Stimulated activated CD8-positive, alpha-beta memory T cell treated with anti-CD3 and anti-CD28 coated beads, Interleukin-15, amount 100 ng/mL, for 1 hour (primary cell): ENCODE measurements around the gene TGM2.

Experiments
- DNase-seq: peaks from one replicate; pipeline ENCODE4 v3.0.0-alpha.2; 2020; ENCODE audit warnings: low read depth

Gene TGM2

DNA sequence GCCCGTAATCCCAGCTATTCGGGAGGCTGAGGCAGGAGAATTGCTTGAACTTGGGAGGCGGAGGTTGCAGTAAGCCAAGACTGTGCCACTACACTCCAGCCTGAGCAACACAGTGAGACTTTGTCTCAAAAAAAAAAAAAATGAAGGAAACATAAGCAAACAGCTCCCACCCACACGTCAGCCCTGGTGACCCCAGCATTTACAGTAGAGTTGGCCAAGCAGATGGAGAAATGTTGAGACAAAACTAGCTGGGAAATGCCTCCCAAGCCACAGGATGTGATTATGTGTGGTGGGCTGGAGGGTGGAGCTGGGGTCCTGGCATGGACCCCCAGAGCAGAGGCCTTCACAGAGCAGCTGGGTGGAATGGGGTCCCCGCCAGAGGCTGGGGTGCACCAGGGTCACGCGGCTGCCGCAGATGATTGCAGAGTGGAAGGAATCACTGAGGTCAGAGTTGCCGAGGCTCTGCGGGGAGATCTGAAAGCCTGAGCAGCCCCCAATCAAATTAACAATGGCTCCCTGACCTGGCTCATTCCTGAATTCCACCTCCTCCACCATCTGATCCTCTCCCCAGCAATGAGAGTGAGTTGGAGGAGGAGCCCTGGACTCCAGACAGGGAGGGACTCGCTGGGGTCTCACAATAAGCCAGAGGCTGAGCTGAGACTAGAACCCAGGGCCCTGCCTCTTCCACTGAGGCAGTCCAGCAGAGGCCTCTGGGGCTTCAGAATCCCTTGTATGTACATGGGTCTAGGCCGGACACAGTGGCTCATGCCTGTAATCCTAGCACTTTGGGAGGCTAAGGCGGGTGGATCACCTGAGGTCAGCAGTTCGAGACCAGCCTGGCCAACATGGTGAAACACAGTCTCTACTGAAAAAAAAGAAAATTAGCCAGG is 34.7 kb upstream of the TGM2 start:
- DNase-seq: no peak

DNA sequence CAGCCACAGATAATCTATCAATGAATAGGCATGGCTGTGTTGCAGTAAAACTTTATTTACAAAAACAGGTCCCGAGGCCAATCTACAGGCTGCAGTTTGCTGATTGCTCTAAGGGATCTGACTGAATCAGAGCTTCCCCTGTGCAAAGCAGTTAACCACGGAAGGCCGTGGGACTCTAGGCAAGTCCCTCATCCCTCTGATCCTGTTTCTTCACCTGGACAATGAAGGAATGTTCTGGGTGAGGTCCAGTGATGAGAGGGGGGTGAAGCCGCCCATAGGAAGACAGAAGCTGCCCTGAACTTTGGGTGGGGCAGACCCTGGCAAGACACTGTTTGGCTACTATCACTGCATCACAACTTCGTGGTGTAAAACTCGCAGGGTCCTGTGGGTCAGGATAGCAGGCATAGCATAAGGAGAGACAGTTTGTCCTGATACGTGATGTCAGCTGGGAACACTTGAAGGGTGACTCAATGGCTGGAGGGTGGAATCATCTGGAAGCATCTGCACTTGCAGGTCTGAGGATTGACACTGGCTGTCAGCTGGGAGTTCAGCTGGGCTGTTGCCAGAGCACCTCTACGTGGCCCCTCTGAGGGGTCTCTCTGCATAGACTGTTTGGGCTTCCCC is 33.3 kb upstream of the TGM2 start:
- DNase-seq: no peak

DNA sequence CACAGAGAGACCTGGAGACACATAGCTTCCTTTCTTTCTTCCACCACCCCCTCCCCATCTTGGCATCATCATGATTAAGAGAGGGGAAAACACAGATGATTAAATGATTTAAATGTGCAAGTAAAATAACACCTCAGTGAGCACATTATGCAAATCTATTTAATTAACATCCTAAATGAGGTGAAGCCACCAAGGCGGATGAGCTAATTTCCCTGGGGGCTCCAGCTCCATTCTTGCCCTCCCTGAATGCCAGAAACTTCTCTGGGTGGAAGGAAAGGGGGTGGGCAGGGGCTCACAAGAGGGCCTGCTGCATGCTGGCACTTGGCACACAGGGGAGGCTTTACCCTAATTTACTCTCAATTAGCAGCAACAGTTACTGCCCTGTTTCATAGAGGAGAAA is 32.5 kb upstream of the TGM2 start:
- no peak for DNase-seq

DNA sequence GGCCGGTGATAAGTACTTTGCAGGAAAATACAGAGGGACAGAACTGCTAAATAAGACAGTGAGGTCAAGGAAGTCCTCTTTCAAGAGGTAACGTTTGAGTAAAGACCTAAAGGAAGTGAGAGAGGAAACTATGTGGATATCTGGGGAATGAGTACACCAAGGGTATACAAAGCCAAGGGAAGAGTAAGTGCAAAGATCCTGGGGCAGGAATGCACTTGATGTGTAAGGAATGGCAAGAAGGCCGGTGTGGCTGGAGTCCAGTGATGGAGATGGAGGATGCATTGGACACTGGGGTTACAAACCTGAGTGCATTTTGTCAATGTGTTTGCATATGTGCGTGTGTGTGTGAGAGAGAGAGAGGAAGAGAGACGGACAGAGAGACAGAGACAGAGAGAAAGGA is 32.1 kb upstream of the TGM2 start:
- DNase-seq: no peak

DNA sequence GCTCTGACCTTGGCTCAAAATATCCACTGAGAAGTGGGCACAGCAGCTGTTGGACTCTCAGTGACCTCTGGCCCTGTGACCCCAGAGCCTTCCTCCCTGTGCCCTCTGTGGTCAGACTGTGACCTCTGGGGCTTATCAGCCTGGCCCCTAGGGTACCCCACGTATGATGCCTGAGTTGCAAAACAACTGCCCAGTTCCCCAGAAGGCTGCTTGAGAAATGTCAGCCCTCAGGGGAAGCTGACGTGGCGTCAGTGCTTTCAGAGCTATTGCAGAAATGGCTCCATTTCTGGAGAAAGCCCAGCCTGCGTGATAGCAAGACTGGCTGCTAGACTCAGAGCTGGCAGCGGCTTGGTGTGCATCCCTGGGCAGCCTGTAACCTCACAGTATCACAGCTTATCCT is 31.5 kb upstream of the TGM2 start:
- DNase-seq: no peak

DNA sequence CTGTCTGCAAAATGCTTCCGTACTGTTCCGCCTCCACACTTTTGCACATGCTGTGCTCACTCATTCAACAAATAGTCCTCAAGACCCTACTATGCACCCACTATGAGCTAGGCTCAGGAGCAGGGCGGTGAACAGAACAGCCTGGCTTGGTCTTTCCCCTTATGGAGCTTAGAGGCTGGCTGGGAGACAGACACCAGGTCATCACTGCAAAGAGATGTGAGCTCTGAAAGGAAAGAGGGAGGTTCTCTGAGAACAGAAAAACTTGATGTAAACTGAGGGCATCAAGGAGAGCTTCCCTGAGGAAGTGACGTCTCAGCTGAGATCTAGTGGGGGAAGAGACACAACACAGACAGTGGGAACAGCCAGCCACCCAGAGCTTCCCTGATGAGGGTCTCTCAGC is 31.0 kb upstream of the TGM2 start:
- DNase-seq: no peak

DNA sequence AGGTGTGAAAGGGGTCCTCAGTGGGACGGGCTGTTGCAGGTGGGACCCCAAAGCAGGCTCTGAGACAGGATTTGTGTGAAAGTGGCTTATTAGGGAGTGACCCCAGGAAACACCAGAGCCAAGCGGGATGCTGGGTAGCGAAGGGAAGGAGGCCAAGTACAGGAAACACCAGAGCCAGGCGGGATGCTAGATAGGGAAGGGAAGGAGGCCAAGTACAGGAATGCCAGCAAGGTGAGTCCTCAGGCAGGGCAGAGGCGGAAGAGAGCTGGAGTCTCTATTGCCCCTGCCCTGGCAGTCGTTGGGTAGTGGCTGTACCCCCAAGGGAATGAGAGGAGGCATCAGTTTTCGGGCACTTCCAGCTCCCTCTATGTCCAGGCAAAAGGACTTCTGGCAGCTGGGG is 30.5 kb upstream of the TGM2 start:
- DNase-seq: no peak

DNA sequence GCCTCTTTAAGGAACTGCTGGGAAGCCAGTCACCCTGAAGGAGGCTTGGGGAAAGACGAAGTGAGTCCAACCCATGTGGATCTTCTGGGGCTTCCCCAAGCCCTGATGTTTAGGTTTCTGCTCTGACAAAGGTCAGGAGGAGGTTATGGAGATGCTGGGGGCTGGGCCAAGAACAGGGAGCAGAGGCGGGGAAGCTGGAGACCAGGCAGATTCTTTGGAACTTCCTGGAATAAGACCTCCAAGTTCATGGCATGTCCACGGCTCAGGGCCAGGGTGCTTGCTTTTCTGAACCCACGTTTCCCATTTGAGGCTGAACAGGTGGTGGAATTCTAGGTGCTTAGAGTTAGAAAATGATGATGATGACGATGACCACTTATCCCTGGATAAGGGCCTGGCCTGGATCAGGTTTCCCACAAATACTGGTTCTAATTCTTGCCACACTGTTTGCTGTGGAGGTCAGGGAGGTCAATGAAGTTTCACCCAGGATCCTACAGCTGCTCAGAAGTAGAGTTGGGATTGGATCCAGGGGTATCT is 30.0 kb upstream of the TGM2 start:
- no peak for DNase-seq

DNA sequence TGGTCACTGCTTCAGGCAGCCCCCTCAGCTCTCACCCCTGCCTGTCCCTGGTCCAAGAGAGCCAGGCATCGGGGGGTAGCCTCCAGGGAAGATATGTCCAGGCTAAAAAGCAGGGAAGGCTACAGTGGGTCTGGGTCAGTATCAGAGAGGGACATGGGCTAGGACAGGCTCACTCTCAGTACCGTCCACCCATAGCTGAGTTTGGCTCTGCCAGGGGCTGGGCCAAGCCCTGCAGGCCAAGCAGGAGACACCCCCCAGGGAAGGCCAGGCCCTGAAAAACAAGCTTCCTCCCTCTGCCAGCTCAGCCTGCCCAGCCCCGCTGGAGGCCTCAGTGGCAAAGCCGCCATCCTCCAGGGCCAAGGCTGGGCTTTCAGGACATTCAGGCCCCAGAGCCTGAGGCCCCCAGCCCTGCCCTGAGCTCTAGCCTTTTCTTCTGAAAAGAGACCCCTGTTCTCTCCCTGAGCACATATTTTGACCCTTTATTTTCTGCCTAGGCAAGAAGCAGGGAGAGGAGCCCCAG is 28.6 kb upstream of the TGM2 start:
- DNase-seq: no peak

DNA sequence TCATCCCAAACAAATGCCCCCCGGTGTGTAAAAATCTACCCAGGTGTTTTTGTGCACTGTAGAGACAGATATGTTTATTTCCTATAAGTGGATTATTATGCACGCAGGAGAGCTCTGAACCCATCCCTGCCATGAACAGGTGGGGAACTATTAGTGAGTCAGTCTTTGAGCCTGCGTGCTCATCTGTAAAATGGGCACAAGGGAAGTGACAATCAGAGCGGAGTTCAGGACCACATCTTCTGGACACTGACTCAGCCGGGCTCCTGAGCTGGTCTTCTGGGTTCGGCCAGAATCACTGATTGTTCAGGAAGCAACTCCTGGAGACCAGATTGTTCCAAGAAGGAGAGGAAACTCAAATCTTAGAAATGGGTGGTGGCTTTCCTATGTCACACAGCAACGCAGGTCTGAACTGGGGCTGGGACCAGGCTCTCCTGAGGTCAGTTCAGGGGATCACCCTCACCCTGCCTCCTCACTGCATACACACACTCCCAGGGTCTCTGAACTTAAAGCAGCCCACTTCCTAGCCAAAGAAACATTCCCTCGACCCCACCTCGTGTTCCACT is 27.3 kb upstream of the TGM2 start:
- no peak for DNase-seq

DNA sequence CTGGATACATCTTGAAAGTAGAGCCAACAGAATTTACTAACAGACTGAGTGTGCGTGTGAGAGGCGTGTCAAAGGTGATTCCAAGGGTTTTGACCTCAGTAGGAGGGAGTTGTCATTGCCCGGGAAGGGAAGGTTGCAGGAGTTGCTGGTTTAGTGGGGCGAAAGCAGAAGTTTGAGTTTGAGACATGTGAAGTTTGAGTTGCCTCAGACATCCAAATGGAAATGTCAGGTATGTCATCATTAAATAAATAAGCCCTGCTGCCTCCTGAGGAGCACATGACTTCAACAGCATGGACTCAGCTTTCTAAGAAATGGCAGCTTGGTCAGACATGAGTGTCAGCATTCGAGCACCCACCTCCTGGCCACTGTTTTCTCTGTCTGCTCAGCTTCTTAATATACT is 26.6 kb upstream of the TGM2 start:
- no peak for DNase-seq

DNA sequence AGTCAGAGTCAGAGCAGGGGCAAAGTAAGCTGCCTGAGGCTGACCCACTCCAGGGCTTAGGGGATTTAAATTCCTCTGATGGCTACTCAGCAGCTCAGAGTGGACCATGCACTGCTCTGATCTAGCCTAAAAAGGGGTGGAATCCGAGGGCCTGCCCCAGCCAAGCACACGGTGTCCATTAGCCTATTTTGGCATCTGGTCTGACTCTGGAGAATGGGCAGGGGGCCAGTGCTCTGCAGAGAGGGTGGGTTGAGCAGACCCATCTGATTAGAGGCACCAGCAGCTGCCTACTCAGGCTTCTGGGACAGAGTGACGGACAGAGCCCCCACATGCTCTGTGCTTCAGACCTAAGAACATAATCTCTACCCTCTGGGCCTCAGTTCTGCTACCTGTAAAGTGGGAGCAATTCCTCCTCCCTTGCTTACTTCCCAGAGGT is 25.9 kb upstream of the TGM2 start:
- no peak for DNase-seq

DNA sequence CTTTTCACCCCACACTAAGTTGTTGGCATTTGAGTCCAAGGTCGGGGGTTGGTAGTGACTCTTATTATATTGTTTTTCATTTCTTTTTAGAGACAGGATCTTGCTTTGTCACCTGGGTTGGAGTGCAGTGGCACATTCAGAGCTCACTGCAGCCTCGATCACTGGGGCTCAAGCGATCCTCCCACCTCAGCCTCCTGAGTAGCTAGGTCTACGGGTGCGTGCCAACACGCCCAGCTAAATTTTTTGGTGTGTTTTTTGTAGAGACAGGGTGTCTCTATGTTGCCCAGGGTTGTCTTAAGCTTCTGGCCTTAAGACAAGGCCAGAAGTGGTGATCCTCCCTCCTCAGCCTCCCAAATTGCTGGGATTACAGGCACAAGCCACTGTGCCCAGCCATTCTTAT is 25.1 kb upstream of the TGM2 start:
- DNase-seq: no peak

DNA sequence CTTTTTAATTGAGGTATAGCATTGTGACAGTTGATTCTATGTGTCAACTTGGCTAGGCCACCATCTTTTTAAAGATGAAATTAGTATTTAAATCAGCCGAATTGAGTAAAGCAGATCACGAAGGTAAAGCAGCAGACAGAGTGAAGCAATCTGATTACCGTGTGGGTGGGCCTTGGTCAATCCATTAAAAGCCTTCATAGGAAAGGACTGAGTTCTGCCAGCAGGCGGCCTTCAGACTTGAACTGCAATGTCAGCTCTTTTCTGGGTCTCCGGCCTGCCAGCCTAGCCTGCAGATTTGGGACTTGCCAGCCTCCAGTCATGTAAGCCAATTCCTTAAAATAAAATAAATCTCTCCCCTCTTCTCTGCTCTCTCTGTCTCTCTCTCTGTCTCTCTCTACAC is 22.4 kb upstream of the TGM2 start:
- no peak for DNase-seq

DNA sequence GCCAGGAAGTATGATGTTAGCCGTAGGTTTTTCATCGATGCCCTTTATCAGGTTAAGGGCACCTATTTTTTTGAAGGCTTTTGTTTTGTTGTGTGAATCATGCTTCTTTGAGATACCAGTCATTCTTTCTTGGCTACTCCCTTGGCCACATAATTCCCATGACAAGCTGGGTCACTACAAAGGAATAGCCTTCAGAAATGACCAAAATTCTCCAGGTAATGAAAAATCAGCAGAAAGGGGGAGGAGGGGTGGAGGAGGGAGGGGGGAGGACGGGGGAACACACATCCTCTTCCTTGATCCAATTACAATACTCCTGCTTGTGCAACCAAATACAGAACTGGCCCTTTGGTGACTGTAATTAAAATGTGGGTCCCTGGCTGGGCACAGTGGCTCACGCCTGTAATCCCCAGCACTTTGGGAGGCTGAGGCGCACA is 21.7 kb upstream of the TGM2 start:
- no peak for DNase-seq

DNA sequence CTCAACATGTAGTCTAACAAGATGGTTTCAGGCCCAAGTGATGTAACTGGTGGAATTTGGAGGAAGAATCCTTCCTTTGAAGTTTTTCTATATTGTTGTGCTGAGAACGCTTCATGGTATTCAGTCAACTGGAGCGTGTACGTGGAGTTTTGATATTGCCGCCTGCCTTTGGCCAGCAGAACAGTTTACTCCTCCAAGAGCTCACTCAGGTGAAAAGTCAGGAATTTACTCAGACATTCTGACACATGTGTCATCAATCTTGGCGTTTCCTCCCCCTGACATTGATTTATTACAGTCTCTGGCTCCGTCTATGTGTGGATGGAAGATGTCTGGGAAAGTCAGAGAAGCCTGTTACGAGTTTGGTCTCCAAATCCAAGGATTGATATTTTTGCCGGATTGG is 19.0 kb upstream of the TGM2 start:
- no peak for DNase-seq

DNA sequence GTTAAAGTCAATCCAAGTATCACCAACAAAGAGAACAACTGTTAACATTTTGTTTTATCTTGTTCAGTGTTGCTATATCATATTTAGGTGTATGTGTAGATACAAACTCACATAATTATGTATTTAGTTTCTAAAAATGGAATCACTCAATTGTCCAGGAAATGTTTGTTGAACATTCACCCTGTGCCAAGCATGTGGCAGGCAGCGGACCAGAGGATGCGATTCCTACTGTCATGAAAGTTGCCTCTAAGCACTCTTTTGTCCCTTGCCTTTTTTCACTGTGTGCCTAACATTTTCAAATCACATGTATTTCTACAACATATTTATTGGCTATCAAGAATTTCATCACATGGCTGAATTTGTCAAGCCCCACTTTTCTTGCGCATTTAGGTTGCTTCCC is 16.9 kb upstream of the TGM2 start:
- no peak for DNase-seq

DNA sequence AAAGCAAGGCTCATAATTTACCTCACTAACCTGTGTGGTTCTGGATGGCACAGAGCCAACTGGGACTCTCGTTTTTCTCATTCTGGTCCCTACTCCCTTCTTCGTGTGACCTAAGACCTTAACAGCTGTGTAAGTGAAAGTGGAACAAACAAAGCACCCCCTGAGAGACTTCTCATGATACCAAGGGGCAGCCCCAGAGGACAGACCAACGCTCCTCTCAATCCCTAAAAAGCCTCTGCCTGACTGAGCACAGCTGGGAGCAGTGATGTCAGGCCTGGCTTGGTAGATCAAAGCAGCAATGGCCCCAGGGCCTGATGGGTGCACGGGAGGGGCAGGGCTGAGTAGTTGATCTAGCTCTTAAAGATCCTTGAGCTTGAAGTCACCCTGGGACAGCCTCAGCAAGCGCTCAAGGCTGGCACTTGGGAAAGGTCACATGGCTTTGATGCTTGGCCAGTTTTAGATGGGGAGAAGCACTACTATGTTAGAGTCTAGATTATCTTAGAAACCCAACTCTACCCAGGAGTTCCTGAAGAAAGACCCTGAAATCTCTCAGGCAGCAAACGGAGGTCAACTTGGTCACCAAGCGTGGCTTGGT is 16.2 kb upstream of the TGM2 start:
- DNase-seq: no peak

DNA sequence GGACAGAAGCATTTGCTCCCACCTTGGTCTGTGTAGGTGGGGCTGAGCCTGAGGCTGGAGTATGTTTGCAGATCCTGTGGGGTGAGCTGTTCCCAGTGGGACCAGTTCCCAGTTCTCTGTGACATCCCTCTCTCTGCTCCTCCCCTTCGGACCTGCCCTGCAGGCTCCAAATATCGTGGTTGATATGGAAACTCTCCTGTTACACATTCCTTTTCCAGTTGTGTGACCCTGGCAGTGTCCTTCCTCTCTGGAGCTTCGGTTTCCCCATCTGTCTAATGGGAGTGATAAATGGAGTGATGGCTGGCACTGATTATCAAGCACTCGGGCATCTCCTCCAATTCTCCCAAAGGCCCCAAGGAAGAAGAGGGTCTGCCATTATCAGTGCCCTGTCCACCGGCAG is 15.7 kb upstream of the TGM2 start:
- no peak for DNase-seq

DNA sequence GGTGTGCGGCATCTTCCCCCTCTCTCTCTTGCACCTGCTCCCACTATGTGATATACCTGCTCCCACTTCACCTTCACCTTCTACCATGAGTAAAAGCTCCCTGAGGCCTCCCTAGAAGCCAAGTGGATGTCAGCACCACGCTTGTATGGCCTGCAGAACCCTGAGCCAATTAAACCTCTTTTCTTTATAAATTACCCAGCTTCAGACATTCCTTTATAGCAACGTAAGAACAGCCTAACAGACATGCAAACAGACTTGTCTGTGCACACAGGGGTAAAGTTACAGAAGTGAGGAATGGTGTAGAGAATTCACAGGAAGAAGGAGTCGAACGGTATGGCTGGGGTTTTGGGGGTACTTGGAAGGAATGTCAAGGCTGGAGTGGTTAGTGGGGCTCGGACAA is 14.8 kb upstream of the TGM2 start:
- DNase-seq: no peak

DNA sequence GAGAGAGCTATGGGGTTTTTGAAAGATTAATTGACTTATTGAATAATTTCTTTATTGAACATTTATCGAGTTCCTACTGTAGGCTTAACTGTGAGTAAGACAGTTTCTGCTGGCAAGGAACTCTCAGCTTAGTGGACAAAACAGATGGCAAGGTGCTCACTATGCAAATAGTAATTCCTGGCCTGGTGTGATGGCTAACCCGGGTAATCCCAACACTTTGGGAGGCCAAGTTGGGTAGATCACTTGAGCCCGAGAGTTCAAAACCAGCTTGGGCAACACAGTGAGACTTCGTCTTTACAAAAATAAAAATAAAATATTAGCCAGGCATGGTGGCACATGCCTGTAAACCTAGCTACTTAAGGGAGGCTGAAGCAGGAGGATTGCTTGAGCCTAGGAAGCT is 13.5 kb upstream of the TGM2 start:
- no peak for DNase-seq

DNA sequence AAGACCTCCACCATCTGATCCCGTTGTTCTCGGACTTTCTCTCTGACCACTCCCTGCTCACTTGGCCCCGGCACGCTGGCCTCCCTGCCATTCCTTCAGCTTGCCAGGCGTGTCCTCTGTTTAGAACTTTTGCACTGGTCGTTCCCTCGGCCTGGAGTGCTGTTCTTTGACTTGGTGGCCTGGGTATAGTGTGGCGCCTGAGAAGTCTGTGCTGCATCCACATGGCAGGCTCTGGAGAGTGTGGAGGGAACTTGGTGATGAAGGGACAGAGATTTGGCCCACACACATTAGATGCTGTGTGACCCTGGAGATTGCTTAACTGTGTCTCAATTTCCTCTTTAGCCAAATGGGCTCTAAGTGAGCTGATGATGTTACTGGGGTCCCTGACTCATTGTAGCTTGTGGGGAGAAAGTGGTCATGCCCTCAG is 13.0 kb upstream of the TGM2 start:
- no peak for DNase-seq

DNA sequence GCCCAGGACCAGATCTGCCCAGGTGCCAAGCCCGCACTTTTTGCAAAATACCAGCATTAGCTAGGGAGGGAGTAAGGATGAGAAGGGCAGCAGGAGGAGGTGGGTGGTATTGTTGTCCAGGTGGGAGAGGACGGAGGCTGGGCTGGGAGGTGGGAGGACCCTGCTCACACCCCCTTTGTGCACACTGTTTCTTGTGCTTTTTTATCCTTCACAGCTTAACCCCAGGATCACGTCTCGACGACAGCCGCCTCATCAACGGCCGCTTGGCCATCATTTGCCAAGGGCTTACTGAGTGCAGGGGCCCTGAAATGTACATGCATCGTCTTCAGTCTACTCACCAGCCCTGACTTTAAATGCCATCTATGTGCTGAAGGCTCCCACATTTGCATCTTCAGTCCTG is 12.1 kb upstream of the TGM2 start:
- no peak for DNase-seq
